HG02943 (cell line): Measurements from ENCODE around the gene HTR1B.

Source experiments
- ATAC-seq: cut with Tn5 transposase; IDR thresholded peaks from one replicate; pipeline ENCODE4 v1.9.1; 2021; ENCODE audit warnings: mild to moderate bottlenecking, low read depth, moderate library complexity; ENCODE audit not compliant: unreplicated experiment

HTR1B gene

GRCh38 chr6:77457720-77458349 lies 5.5 kb downstream of the HTR1B start:
- ATAC-seq, result no peak

- ATAC-seq, result no peak
Measured at GRCh38 chr6:77456531-77457248, 6.6 kb downstream of the HTR1B start.

GRCh38 chr6:77455271-77455670 lies 8.0 kb downstream of the HTR1B start:
- ATAC-seq, result no peak

GRCh38 chr6:77454386-77454785 lies 8.9 kb downstream of the HTR1B start:
- ATAC-seq, result no peak

- no peak for ATAC-seq
Measured at GRCh38 chr6:77451466-77451865, 11.8 kb downstream of the HTR1B start.

- ATAC-seq, result no peak
Measured at GRCh38 chr6:77450924-77451323, 12.4 kb downstream of the HTR1B start.

- ATAC-seq, result no peak
Measured at GRCh38 chr6:77448546-77448945, 14.7 kb downstream of the HTR1B start.

- no peak for ATAC-seq
Measured at GRCh38 chr6:77447254-77447653, 16.0 kb downstream of the HTR1B start.

- ATAC-seq, result no peak
Measured at GRCh38 chr6:77446249-77446648, 17.0 kb downstream of the HTR1B start.

GRCh38 chr6:77445214-77445613 lies 18.1 kb downstream of the HTR1B start:
- no peak for ATAC-seq

GRCh38 chr6:77440206-77440976 lies 22.9 kb downstream of the HTR1B start:
- no peak for ATAC-seq

GRCh38 chr6:77433888-77434287 lies 29.4 kb downstream of the HTR1B start:
- ATAC-seq, result no peak

GRCh38 chr6:77430504-77430903 lies 32.8 kb downstream of the HTR1B start:
- no peak for ATAC-seq

GRCh38 chr6:77425671-77426070 lies 37.6 kb downstream of the HTR1B start:
- ATAC-seq, result no peak

- no peak for ATAC-seq
Measured at GRCh38 chr6:77425216-77425615, 38.1 kb downstream of the HTR1B start.

GRCh38 chr6:77424761-77425160 lies 38.5 kb downstream of the HTR1B start:
- no peak for ATAC-seq

GRCh38 chr6:77416839-77417238 lies 46.5 kb downstream of the HTR1B start:
- no peak for ATAC-seq

- ATAC-seq, result no peak
Measured at GRCh38 chr6:77415706-77416105, 47.6 kb downstream of the HTR1B start.
